ENCODE data around the gene MICAL2.
A peak's percentile ranks its signal among the peaks of the same experiment; 100 is the strongest.

The MICAL2 gene

DNA sequence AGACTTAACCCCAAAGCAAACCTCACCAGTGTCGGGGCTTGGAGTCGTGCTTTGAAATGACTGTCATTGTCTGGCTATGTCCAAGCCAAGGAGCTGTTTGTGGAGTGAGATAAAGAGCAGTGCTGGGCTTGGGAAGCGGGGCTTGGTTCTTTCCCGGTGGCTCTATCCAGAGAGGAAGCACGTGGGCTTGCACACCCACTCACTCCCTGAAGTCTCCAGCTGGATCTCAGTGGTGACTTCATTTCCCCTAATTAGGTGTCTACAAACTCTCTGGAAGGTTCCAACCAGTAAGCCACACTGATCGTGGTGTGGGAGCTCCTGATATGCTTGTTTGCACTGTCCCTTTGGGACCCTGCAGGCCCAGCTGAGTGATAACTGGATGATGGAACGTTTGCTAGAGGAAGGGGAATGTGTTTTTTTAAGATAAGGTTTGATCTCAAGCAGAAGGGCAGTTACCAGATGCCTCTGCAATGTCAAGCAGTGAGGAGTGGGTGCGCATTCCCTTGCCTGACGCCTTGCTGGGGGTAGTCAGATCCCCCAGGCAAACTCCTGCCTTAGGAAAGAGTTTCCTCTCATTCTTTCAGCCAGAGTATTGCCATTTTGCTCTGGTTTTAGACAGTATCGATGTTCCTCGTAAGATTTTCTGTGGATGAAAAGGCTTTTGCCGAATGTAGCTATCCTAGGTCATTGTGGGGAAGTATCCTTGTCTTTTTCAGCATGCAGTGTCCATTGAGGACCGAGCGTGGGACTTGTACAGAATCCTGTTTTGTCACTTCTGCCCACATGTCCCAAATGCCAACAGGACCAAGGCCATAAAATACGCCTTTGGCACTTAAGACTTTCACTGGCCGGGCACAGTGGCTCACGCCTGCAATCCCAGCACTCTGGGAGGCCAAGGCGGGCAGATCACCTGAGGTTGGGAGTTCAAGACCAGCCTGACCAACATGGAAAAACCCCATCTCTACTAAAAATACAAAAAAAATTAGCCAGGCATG, 90.9 kb downstream of the MICAL2 start:
- H3K4me3 ChIP-seq (ENCODE audit: low read length), result no peak overlapping the region
- DNase-seq (ENCODE audit: low read depth), result peak; percentile 71
- TF ChIP-seq, protein P1, sequence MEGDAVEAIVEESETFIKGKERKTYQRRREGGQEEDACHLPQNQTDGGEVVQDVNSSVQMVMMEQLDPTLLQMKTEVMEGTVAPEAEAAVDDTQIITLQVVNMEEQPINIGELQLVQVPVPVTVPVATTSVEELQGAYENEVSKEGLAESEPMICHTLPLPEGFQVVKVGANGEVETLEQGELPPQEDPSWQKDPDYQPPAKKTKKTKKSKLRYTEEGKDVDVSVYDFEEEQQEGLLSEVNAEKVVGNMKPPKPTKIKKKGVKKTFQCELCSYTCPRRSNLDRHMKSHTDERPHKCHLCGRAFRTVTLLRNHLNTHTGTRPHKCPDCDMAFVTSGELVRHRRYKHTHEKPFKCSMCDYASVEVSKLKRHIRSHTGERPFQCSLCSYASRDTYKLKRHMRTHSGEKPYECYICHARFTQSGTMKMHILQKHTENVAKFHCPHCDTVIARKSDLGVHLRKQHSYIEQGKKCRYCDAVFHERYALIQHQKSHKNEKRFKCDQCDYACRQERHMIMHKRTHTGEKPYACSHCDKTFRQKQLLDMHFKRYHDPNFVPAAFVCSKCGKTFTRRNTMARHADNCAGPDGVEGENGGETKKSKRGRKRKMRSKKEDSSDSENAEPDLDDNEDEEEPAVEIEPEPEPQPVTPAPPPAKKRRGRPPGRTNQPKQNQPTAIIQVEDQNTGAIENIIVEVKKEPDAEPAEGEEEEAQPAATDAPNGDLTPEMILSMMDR (conservative IDR thresholded peaks at IDR 0.05; ENCODE audit: low read depth, low read length), result no peak

DNA sequence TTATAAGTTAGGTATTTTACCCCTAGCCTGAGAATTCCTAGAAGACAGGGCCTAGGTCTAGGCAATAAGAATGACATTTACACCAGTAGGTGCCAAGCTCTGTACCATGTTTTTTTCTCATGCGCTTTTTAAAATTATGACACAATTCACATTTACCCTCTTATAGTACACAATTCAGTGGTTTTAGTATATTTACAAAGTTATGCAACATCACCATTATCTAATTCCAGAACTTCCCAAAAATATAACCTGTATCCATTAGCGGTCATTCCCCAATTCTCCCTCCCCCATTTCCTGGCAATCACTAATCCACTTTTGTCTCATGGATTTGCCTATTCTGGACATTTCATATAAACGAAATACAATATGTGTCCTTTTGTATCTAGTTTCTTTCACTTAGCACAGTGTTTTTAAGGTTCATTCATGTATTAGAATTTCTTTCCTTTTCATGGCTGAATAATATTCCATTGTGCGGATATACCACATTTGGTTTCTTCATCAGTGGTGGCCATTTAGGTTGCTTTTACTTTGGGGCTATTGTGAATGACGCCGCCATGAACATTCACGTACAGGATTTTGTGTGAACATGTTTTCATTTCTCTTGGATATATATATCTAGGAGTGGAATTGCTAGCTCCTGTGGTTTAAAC, 92.4 kb downstream of the MICAL2 start:
- H3K4me3 ChIP-seq (ENCODE audit: low read length), result no peak overlapping the region
- TF ChIP-seq, protein P1 (conservative IDR thresholded peaks at IDR 0.05; ENCODE audit: low read depth, low read length), result no peak
- no peak for DNase-seq (ENCODE audit: low read depth)

DNA sequence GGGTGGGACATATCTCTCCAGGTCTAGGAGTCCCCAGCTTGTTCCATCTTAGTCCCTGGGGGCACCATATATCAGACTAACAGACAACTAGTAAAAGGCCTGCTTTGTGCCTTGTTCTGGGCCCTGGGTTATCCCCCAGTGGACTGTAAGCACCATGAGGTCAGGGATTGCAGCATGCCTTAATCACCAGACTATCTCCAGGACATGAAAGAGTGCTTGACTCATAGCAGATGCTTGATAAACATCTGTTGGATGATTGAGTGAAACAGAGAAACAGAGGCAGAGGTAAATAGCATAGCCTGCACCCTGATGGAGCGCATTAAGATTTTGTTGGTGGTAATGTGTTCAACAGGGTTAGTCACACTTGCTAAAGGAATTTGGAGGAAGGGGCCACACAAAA, 94.1 kb downstream of the MICAL2 start:
- TF ChIP-seq, protein P1 (conservative IDR thresholded peaks at IDR 0.05; ENCODE audit: low read depth, low read length), result no peak
- DNase-seq (ENCODE audit: low read depth), result no peak
- H3K4me3 ChIP-seq (ENCODE audit: low read length), result no peak overlapping the region

DNA sequence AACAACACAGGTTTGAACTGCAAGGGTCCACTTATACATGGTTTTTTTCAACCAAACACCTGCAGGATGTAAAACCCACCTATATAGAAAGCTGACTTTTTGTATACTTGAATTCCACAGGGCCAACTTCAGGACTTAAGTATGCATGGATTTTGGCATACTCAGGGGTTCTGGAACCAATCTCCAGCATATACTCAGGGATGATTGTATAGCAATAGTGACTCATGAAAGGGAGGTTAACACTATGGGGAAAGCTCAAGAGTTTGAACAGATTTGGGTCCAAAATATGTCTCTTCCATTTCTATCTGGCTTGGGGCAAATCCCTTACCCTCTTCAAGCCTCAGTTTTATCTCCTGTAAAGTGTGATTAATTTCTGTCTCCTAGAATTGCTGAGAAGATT, 94.9 kb downstream of the MICAL2 start:
- DNase-seq (ENCODE audit: low read depth), result no peak
- no peak overlapping the region for H3K4me3 ChIP-seq (ENCODE audit: low read length)

GRCh38 chr11:12206529-12206928, 96.1 kb downstream of the MICAL2 start:
- no peak overlapping the region for H3K4me3 ChIP-seq (ENCODE audit: low read length)
- no peak for DNase-seq (ENCODE audit: low read depth)
- TF ChIP-seq, protein P1 (conservative IDR thresholded peaks at IDR 0.05; ENCODE audit: low read depth, low read length), result no peak

More for the DNA sequence above, 94.9 kb downstream of the MICAL2 start:
- TF ChIP-seq, protein P1 (conservative IDR thresholded peaks at IDR 0.05; ENCODE audit: low read depth, low read length), result no peak

- TF ChIP-seq, protein P1 (conservative IDR thresholded peaks at IDR 0.05; ENCODE audit: low read depth, low read length), result no peak
- no peak for DNase-seq (ENCODE audit: low read depth)
Observed at GRCh38 chr11:12207384-12208150, 97.2 kb downstream of the MICAL2 start.

More at GRCh38 chr11:12207384-12208150, 97.2 kb downstream of the MICAL2 start:
- no peak overlapping the region for H3K4me3 ChIP-seq (ENCODE audit: low read length)

Data from retinal pigment epithelial cell (primary cell).